Stimulated activated memory B cell treated with anti-CD40 and anti-IgM and Interleukin-4, amounts not matched to agents 10 μg/mL and 1 μg/mL and 100 μg/mL, for 72 hours (primary cell): ENCODE data around the gene CASZ1.

Experiments
- ATAC-seq: fragments of 150-1000 bp; cut with Tn5 transposase; 2 replicates; pipeline ENCODE4 v1.10.0; 2021
- H3K27ac Mint-ChIP-seq: one replicate; pipeline ENCODE4 v1.8.0; 2022; ENCODE audit warnings: mild to moderate bottlenecking, mixed read lengths
- H3K27me3 Mint-ChIP-seq: one replicate; pipeline ENCODE4 v1.8.0; 2022; ENCODE audit warnings: mixed read lengths
- H3K36me3 Mint-ChIP-seq: one replicate; pipeline ENCODE4 v1.8.0; 2022; ENCODE audit warnings: mixed read lengths
- H3K4me1 Mint-ChIP-seq: one replicate; pipeline ENCODE4 v1.8.0; 2022; ENCODE audit warnings: mixed read lengths
- H3K4me3 Mint-ChIP-seq: one replicate; pipeline ENCODE4 v1.8.0; 2022; ENCODE audit warnings: mild to moderate bottlenecking, moderate library complexity, mixed read lengths
- H3K9me3 Mint-ChIP-seq: one replicate; pipeline ENCODE4 v1.8.0; 2022; ENCODE audit warnings: mixed read lengths

CASZ1 gene

GRCh38 chr1:10796029-10796944 lies at the start of gene CASZ1:
TSS of gene CASZ1 (minus strand) at chr1:10796646. CDS start at chr1:10693889, 102,757 bp downstream.
- H3K36me3 Mint-ChIP-seq = no peaks in the 10 kb centered on the region
- ATAC-seq = peak; percentile 26
- peaks cover 7% of the 10 kb centered on the region for H3K4me1 Mint-ChIP-seq
- peak within 1 kb of the TSS; percentile 70 for H3K4me3 Mint-ChIP-seq
- H3K9me3 Mint-ChIP-seq = no peaks in the 10 kb centered on the region
- H3K27ac Mint-ChIP-seq = peak within 1 kb of the TSS; percentile 11
- H3K27me3 Mint-ChIP-seq = peaks cover 76% of the 10 kb centered on the region

- Mint-ChIP-seq H3K27ac (no peak overlapping the region), H3K27me3 (peaks cover 65% of the 10 kb centered on the region), H3K36me3 (peaks cover 6% of the 10 kb centered on the region), H3K4me3 (no peak overlapping the region), H3K4me1 (peaks cover 5% of the 10 kb centered on the region), H3K9me3 (peaks cover 10% of the 10 kb centered on the region)
- ATAC-seq = no peak
Measured at GRCh38 chr1:10843697-10844096, 47.3 kb upstream of the CASZ1 start.

GRCh38 chr1:10841118-10841517 lies 44.7 kb upstream of the CASZ1 start:
- H3K27me3 Mint-ChIP-seq = peaks cover 75% of the 10 kb centered on the region
- H3K27ac Mint-ChIP-seq = no peak overlapping the region
- H3K9me3 Mint-ChIP-seq = peaks cover 7% of the 10 kb centered on the region
- H3K4me1 Mint-ChIP-seq = peaks cover 6% of the 10 kb centered on the region
- H3K4me3 Mint-ChIP-seq = no peak overlapping the region
- ATAC-seq = no peak
- peaks cover 6% of the 10 kb centered on the region for H3K36me3 Mint-ChIP-seq

GRCh38 chr1:10839188-10839770 lies 42.8 kb upstream of the CASZ1 start:
- Mint-ChIP-seq H3K27me3 (peaks cover 72% of the 10 kb centered on the region), H3K9me3 (peaks cover 7% of the 10 kb centered on the region), H3K27ac (no peak overlapping the region), H3K4me1 (peaks cover 6% of the 10 kb centered on the region), H3K4me3 (no peak overlapping the region), H3K36me3 (peaks cover 6% of the 10 kb centered on the region)
- ATAC-seq = no peak

GRCh38 chr1:10838541-10838940 lies 42.1 kb upstream of the CASZ1 start:
- H3K27ac Mint-ChIP-seq = no peak overlapping the region

GRCh38 chr1:10836726-10837125 lies 40.3 kb upstream of the CASZ1 start:
- H3K27ac Mint-ChIP-seq = no peak overlapping the region
- H3K36me3 Mint-ChIP-seq = no peaks in the 10 kb centered on the region
- H3K4me1 Mint-ChIP-seq = peaks cover 9% of the 10 kb centered on the region
- peaks cover 70% of the 10 kb centered on the region for H3K27me3 Mint-ChIP-seq
- ATAC-seq = no peak
- peaks cover 5% of the 10 kb centered on the region for H3K9me3 Mint-ChIP-seq
- H3K4me3 Mint-ChIP-seq = no peak overlapping the region

More at GRCh38 chr1:10838541-10838940, 42.1 kb upstream of the CASZ1 start:
- no peak for ATAC-seq
- peaks cover 72% of the 10 kb centered on the region for H3K27me3 Mint-ChIP-seq
- H3K4me1 Mint-ChIP-seq = peaks cover 6% of the 10 kb centered on the region
- H3K36me3 Mint-ChIP-seq = no peaks in the 10 kb centered on the region
- no peak overlapping the region for H3K4me3 Mint-ChIP-seq
- peaks cover 6% of the 10 kb centered on the region for H3K9me3 Mint-ChIP-seq

- Mint-ChIP-seq H3K36me3 (no peaks in the 10 kb centered on the region), H3K4me1 (peaks cover 13% of the 10 kb centered on the region), H3K4me3 (no peak overlapping the region), H3K9me3 (peaks cover 5% of the 10 kb centered on the region), H3K27ac (no peak overlapping the region), H3K27me3 (peaks cover 78% of the 10 kb centered on the region)
- no peak for ATAC-seq
Measured at GRCh38 chr1:10835822-10836421, 39.5 kb upstream of the CASZ1 start.

GRCh38 chr1:10835421-10835820 lies 39.0 kb upstream of the CASZ1 start:
- Mint-ChIP-seq H3K4me1 (peaks cover 18% of the 10 kb centered on the region), H3K36me3 (no peaks in the 10 kb centered on the region), H3K9me3 (peaks cover 5% of the 10 kb centered on the region), H3K27ac (no peak overlapping the region), H3K4me3 (no peak overlapping the region), H3K27me3 (peaks cover 83% of the 10 kb centered on the region)
- no peak for ATAC-seq

- no peak overlapping the region for H3K27ac Mint-ChIP-seq
- H3K27me3 Mint-ChIP-seq = peaks cover 82% of the 10 kb centered on the region
- no peaks in the 10 kb centered on the region for H3K36me3 Mint-ChIP-seq
- H3K4me3 Mint-ChIP-seq = no peak overlapping the region
- peaks cover 21% of the 10 kb centered on the region for H3K4me1 Mint-ChIP-seq
- ATAC-seq = no peak
- peaks cover 5% of the 10 kb centered on the region for H3K9me3 Mint-ChIP-seq
Measured at GRCh38 chr1:10834770-10835412, 38.4 kb upstream of the CASZ1 start.

- peaks cover 18% of the 10 kb centered on the region for H3K4me1 Mint-ChIP-seq
- peaks cover 5% of the 10 kb centered on the region for H3K9me3 Mint-ChIP-seq
- no peak for ATAC-seq
- H3K27me3 Mint-ChIP-seq = peaks cover 76% of the 10 kb centered on the region
- no peak overlapping the region for H3K4me3 Mint-ChIP-seq
- no peak overlapping the region for H3K27ac Mint-ChIP-seq
- no peaks in the 10 kb centered on the region for H3K36me3 Mint-ChIP-seq
Measured at GRCh38 chr1:10833630-10834557, 37.4 kb upstream of the CASZ1 start.

- peaks cover 16% of the 10 kb centered on the region for H3K4me1 Mint-ChIP-seq
- no peak overlapping the region for H3K4me3 Mint-ChIP-seq
- H3K27me3 Mint-ChIP-seq = peaks cover 78% of the 10 kb centered on the region
- H3K9me3 Mint-ChIP-seq = peaks cover 5% of the 10 kb centered on the region
- no peak for ATAC-seq
- no peaks in the 10 kb centered on the region for H3K36me3 Mint-ChIP-seq
- no peak overlapping the region for H3K27ac Mint-ChIP-seq
Measured at GRCh38 chr1:10832703-10833102, 36.3 kb upstream of the CASZ1 start.

GRCh38 chr1:10830961-10831668 lies 34.7 kb upstream of the CASZ1 start:
- Mint-ChIP-seq H3K4me3 (no peak overlapping the region), H3K4me1 (peaks cover 16% of the 10 kb centered on the region), H3K9me3 (peaks cover 5% of the 10 kb centered on the region), H3K27me3 (peaks cover 79% of the 10 kb centered on the region), H3K36me3 (no peaks in the 10 kb centered on the region), H3K27ac (no peak overlapping the region)
- ATAC-seq = no peak

- peaks cover 5% of the 10 kb centered on the region for H3K9me3 Mint-ChIP-seq
- H3K4me3 Mint-ChIP-seq = no peak overlapping the region
- H3K4me1 Mint-ChIP-seq = peaks cover 16% of the 10 kb centered on the region
- no peaks in the 10 kb centered on the region for H3K36me3 Mint-ChIP-seq
- peaks cover 79% of the 10 kb centered on the region for H3K27me3 Mint-ChIP-seq
- no peak overlapping the region for H3K27ac Mint-ChIP-seq
- no peak for ATAC-seq
Measured at GRCh38 chr1:10829965-10830515, 33.6 kb upstream of the CASZ1 start.
